GF-D8 (cell line): ENCODE results near the gene RNF11.
"Not testable (repeated sequence)": the region's sequence is repeated elsewhere in the genome, so short reads cannot be mapped to it uniquely, and the experiment has no call there.

Source experiments
- DNase-seq: peaks from one replicate; lab custom pipeline; 2025; lab: John Stamatoyannopoulos, UW

Gene RNF11

DNA sequence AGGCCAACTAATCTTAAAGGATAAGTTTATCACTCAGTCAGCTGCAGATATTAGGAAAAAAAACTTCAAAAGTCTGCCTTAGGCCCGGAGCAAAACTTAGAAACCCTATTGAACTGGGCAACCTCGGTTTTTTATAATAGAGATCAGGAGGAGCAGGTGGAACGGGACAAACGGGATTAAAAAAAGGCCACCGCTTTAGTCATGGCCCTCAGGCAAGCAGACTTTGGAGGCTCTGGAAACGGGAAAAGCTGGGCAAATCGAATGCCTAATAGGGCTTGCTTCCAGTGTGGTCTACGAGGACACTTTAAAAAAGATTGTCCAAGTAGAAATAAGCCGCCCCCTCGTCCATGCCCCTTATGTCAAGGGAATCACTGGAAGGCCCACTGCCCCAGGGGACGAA, 7.6 kb upstream of the RNF11 start:
- not testable (repeated sequence) for DNase-seq

DNA sequence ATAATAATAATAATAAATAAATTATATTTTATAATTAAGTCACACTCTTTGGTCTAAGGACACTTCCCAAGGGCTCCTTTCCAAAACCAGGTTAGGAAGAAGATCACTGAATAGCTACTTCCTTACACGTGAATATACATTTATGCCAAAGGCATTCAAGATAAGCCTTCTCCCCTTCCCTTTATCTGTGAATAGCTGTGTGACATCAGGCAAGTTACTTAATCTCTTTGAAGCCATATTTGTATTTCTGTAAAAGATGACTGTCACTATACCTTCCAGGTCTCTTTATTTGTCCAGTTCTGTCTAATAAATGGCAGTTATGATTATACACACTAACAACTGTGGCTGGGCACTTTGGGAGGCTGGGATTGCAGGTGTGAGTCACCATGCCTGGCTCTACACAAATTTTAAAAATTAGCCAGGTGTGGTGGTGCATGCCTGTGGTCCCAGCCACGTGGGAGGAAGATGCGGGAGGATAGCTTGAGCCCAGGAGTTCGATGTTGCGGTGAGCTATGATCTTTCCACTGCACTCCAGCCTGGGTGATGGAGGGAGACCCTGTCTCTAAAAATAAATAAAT, 5.5 kb upstream of the RNF11 start:
- DNase-seq: no peak

DNA sequence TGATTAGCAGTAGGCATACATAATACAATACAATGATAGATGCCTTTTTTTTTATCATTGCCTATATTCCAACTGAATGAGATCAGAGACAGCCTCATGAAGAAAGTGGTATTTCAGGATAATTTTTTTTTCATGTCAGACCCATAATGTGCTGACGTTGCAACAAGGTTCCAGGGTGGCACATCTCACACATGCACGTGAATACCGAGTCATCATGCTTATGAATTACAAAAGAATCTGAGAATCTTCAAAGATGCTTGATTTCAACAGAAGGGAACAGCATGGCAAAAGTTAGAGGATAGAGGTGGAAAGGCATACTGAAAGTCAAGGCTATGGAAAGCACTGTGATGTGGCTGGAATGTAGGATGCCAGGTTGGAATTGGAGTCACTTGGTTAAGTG, 5.0 kb upstream of the RNF11 start:
- no peak for DNase-seq

DNA sequence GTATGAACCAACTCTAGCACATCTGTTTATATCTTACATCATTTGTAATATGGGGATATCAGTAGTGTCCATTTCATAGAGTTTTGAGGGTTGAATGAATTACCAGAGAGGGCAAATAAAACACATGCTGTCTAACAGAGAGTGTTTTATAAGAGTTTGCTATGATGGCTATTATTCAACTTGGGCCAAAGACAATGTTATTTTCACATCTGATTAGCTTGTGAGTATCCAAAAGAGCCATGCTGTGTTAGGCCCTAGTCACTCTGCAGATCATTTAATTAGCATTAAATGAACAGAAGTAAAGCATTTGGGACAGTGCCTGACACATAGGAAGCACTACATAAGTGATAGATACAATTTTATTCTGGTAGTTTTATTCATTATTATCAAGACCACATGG, 4.2 kb upstream of the RNF11 start:
- no peak for DNase-seq

DNA sequence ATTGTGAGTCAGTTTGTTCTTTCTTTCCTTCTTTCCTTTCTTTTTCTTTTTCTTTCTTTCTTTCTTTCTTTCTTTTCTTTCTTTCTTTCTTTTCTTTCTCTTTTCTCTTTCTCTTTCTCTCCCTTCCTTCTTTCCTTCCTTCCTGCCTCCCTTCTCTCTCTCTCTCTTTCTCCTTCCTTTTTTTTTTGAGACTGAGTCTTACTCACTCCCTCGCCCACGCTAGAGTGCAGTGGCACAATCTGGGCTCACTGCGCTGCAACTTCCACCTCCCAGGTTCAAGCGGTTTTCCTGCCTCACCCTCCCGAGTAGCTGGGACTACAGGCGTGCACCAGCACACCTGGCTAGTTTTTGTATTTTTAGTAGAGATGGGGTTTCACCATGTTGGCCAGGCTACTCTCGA, 1.8 kb upstream of the RNF11 start:
- DNase-seq: not testable (repeated sequence)

DNA sequence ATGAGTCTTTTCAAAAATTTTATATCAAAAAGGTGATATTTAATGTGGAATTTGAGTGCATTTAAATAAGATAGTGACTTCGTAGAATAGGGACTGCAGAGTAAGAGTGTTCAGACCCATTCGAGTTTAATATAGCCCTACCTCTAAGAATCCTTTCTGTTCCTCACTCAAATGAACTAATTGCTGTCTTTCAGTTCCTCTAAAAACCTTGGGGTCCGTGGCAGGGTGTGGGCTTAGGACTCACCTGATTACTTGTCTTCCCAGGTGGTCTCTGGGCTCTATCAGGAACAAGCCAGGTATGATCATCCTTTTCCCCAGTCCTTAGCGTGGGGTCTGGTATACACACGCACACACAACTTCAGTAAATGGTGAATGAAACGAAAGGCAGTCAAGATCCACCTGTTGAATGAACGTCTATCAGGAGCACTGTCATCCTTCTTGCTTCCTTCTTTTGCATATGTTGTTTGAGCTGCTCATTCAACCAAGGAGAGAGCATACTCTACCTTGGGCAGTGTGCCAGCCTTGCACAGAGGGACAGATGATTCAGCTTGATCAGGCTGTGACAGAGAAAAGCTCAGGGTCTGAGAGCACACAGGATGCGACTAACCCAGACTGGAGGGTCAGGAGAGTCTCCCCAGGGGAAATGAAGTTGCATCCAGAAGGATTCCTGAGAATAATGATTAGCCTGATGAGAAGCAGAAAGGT, 1.2 kb upstream of the RNF11 start:
- peak; percentile 64 for DNase-seq

DNA sequence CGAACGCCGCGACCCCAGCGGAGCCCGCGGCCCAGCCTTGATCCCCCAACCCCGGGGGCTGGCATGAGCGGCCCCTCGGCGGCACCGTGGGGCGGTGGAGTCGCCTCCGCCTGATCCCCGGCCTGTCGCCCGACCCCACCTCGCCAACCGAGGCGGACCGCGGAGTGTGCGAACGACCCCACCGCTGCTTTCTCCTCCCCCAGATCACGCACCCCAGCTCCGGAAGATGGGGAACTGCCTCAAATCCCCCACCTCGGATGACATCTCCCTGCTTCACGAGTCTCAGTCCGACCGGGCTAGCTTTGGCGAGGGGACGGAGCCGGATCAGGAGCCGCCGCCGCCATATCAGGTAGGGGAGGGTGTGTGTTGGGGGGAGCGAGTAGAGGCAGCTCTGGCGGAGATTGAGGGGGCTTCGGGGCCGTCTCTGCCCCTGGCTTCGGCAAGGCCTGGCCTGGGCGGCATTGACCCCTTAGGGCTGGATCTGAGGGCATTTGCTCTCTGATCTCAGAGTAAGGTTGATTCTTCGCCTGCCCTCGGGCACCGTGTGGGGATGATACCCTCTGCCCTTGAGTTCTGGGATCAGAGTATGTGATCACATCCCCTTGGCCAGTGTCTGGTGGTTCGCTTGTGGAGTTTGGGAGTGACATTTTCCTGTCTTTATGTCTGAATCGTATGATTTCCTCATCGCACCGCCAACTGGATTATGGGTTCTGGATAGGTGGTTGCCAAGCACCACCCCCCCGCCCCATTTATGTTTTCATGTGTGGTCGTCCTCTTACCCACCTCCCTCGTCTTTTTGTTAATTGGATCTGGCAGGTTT, 668 bp downstream of the RNF11 start:
- DNase-seq: no peak

DNA sequence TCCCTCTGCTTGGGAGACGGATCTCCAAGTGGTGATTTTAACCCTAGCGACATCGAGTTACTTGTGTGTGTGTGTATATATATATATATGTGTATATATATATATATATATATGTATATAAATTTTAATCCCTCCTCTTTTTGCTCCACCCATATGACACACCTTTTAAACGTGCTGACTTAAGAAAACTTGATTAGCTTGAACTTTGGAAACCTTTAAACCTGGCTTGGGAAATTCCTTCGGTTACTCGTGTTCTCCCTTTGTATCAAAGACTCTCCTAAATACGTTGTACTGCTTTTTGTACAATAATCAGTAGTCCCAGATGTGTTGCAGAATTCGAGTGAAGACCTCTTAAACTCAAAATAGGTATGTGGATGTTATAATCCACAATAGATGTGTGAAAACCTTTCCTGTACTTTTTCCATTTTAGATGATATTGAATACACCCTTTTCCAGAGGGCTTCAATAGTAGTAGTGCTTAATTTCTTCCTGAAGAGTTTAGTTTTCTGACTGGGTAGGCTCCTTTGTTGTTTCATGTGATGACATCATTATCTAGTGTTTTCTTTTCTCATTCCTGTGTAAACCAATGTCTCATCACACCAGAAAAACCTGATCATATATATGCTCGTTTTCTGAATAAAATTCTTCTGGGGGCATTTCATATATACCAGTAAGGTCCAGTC, 1.4 kb downstream of the RNF11 start:
- DNase-seq: no peak

DNA sequence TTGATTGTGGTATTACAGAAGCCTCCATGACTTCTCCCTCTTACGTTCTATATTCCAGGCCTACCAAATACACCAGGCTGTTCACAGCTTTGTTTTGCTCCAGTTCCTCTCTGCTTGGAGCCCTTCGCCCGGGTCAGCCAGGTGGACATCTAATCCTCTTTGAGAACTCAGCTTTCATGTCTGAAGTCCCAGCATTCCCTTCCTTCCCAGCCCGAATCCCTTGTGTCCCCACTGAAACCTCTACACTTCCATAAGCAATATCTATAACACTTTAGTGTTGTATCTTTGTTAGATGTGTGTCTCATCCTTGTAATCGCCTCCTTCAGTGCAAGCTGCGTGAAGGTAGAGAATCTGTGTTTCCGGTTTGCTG, 1.9 kb downstream of the RNF11 start:
- DNase-seq: no peak

DNA sequence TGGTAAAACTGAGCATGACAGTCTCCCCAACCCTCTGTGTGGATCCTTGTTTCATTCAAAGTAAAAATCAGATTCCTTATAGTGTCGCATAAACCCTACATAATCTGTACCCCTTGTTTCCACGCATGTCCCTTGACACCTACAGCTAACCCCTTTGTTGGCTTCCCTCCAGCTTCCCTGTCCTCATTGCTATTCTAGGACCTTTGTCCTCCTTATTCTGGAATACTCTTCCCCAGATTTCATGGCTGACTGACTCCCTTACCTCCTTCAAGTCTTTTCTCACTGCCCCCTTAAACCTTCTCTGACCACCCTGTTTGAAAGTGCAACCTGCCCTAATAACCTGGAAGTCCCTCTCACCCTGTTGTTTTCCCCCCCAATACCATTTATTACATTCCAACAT, 4.0 kb downstream of the RNF11 start:
- no peak for DNase-seq

DNA sequence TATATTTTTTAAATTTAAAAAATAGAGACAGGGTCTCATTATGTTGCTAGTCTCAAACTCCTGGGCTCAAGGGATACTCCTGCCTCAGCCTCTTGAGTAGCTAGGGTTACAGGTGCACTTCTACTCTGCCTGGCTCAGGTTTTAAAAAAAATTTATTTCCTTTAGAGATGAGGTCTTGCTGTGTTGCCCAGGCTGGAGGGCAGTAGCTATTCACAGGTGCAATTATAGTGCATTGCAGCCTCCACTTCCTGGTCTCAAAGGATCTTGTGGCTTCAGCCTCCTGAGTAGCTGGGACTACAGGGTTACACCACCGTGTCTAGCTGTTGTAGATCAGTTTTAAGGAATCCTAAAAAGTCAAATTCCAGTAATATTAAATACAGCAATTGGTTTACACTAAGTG, 5.0 kb downstream of the RNF11 start:
- no peak for DNase-seq

DNA sequence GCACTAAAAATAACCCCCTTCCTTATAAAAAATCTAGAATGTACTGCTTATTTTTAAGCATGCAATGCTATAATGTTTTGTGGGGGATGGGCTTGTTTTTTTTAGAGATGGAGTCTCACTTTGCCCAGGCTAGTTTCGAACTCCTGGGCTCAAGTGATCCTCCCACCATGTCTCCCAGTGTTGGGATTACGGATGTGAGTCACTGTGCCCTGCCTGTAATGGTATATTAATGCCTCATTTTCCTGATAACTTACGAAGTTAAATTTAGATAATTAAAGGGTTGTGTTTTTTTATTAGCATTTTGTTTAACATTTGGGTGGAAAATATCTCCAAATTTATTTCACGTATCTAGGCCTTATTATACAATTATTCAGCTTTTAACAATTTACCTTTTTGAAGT, 6.5 kb downstream of the RNF11 start:
- no peak for DNase-seq

DNA sequence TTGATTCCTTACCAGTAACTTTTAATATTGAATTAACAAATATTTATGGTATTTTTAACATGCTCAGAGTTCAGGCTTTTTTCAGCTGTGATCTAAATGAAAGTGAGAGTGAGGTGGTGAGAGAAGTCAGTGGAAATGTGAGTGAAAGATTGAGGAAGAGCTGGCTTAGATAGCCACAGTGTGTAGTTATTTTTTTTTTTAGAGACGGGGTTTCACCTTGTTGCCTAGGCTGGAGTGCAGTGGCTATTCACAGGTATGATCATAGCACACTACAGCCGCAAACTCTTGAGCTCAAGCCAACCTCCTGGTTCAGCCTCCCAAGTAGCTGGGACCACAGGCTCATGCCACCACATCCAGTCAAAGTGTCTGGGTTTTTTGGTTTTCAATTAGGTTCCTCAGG, 10.9 kb downstream of the RNF11 start:
- DNase-seq: no peak

DNA sequence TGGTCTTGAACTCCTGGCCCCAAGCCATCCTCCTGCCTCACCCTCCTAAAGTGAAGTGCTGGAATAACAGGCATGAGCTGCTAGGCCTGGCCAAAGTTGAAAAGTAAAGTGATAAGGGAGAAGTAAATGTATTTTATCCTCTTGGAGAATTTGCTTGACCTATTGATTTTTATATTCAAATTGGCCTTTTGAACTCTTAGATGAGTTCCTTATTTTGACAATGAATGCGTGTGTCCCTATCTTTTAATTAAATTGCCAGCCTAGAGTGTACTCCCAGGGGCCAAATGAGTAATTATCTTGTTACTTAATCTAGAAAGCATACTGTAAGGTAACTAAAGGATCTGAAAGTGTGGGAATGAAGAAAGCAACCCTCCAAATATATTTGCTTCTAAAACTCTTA, 11.4 kb downstream of the RNF11 start:
- DNase-seq: no peak

DNA sequence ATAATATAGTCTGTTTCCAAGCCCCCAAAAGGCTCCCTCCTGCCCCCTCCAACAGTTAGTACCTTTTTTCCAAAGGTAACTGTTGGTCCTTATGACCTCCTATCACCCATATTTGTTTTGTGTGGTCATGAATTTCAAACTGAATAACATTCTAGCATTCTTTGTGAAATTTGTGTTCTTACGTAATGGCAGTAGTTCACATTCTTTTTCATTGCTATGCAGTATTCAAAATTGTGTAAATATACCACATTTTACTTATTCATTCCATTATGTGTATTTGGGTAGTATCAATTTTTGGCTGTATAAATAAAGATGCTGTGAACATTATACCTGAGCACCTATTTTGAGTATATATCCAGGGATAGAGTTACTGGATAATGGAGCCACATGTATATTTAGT, 13.4 kb downstream of the RNF11 start:
- no peak for DNase-seq

DNA sequence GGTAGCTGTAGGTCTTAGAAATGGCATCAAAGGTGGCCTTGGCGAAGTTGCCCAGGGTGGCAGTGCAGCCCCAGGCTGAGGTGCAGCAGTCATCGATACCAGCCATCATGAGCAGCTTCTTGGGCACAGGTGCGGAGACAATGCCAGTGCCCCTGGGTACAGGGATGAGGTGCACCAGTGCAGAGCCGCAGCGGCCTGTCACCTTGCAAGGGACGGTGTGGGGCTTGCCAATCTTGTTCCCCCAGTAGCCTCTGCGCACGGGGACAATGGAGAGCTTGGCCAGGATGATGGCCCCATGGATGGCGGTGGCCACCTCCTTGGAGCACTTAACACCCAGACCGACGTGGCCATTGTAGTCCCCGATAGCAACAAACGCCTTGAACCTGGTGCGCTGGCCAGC, 14.7 kb downstream of the RNF11 start:
- not testable (repeated sequence) for DNase-seq

DNA sequence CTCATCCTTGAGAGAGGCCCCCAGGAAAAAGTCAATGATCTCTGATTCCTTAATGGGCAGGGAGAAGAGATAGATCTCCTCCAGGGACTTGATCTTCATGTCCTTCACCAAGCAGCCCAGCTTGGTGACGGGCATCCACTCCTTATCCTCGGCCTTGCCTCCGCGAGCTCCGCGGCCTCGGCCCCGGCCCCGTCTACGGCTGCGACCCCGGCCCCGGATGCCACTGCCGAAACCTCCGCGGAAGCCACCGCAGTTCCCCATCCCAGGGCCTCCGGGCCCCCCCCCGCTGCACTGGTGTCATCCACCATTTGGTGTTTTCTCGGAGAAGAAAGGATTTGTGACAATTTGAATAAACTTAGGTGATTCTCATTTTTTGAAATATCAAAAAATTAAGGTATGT, 15.1 kb downstream of the RNF11 start:
- not testable (repeated sequence) for DNase-seq

DNA sequence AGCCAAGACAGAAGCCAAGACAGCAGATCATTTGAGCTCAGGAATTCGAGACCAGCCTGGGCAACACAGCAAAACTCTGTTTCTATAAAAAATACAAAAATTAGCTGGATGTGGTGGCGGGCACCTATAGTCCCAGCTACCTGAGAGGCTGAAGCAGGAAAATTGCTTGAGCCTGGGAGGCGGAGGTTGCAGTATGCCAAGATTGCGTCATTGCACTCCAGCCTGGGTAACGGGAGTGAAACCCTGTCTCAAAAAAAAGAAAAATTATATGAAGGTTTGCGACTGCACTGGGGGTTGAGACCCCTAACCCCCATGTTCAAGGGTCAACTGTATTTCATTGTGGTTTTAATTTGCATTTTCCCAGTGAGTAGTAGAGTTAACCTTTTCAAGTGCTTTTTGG, 16.3 kb downstream of the RNF11 start:
- no peak for DNase-seq

DNA sequence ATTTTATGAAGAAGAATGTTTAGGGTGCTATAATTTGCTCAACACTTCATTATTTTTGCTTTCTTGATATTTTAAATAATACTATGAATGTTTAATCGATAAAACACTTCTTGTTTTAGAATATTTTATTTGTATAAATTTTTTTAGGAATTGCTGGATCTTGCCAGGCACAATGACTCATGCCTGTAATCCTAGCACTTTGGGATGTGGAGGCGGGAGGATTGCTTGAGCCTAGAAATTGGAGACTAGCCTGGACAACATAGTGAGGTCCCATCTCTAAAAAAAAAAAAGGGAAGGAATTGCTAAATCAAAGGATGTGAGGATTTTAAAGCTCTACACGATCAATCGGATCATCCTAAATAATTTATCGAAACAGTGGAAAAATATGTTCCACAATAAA, 17.6 kb downstream of the RNF11 start:
- DNase-seq: no peak

DNA sequence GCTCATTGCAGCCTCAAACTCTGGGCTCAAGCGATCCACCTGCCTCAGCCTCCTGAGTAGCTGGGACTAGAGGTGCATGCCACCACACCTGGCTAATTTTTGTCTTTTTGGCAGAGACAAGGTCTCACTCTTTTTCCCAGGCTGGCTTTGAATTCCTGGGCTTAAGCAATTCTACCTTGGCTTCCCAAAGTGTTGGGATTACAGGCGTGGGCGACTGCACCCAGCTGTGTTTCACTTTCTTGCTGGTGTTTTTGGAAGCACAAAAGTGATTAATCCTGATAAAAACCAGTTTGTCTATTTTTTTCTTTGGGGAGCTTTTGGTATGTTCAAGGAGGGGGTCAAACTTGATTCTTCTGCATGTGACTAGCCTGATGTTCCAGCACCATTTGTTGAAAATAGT, 19.3 kb downstream of the RNF11 start:
- no peak for DNase-seq

DNA sequence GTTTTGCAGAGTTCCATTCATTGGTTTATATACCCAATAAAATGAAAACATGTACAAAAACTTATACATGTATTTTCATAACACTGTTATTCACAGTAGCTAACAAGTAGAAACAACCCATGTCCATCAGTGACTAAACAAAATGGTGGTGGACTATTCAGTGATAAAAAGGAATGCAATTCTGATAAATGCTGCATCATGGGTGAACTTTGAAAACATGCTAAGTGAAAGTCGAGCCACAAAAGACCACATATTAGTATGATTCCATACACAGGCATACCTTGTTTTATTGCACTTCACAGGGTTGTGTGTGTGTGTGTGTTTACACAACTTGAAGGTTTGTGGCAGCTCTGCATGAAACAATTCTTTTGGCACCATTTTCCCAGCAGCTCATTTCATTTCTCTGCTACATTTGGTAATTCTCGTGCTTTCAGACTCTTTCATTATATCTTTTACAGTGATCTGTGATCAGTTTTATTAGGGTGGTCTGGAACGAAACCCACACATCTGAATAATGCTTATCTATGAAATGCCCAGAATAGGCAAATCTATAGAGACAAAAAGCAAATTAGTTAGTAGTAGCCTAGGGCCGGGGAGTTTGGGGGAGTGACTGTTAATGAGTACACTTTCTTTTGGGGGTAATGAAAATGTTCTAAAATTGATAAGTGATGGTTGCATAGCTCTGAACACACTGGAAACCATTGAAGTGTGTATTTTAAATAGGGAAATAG, 27.2 kb downstream of the RNF11 start:
- DNase-seq: no peak

DNA sequence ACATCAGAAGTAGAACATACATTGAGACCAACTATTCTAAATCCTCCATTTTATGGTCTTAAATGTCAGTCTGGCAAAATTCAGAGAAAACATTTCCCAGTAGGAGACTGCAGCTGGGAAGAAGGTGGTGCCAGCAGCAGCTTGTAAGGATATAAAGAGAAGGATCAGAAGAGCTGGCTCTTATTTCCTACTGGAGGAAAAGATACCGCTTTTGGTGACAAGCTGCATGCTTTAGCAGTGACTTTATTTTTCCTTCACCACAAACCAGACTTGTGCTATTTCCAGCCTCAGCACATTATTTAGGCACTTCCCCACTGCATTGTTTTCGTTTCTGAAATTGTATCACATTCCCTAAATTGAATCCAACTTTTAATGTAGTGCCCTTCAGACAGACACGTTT, 28.4 kb downstream of the RNF11 start:
- DNase-seq: peak; percentile 15
